ENCODE results near the gene KRTAP10-12. TPM values are rescaled to one million over a fixed set of nuclear protein-coding genes. Genes with fewer than 3 reads are reported as not detected.

The KRTAP10-12 gene
- total RNA-seq, 1 donor from 2014 or later, result not detected

DNA sequence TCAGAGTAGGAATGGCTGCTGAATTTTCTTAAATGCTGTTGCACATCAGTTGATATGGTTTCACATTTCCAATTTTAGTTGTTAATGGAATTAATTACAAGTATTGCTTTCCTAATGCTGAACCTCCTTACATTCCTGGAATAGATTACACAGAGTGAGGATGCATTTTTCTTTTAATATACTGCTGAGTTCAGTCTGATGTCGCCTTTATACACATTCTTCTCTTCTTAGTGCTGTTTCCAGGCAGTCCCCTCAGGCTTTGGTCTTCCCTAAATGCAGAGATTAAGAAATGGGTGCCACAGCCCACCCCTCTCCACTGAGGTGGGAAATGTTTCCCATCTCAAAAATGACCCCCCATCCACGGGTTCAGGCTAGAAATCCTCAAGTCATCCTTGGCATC, 21.1 kb downstream of the KRTAP10-12 start:
- no peak overlapping the region for H3K4me3 ChIP-seq
- Mint-ChIP-seq H3K9me3 (peaks cover 2% of the 10 kb centered on the region), H3K27me3 (ENCODE audit: insufficient read depth, low read depth) (peaks cover 31% of the 10 kb centered on the region), H3K27ac (no peak overlapping the region), H3K36me3 (no peaks in the 10 kb centered on the region), H3K4me1 (peaks cover 17% of the 10 kb centered on the region), H3K4me3 (no peak overlapping the region)
- TF ChIP-seq, protein P1, sequence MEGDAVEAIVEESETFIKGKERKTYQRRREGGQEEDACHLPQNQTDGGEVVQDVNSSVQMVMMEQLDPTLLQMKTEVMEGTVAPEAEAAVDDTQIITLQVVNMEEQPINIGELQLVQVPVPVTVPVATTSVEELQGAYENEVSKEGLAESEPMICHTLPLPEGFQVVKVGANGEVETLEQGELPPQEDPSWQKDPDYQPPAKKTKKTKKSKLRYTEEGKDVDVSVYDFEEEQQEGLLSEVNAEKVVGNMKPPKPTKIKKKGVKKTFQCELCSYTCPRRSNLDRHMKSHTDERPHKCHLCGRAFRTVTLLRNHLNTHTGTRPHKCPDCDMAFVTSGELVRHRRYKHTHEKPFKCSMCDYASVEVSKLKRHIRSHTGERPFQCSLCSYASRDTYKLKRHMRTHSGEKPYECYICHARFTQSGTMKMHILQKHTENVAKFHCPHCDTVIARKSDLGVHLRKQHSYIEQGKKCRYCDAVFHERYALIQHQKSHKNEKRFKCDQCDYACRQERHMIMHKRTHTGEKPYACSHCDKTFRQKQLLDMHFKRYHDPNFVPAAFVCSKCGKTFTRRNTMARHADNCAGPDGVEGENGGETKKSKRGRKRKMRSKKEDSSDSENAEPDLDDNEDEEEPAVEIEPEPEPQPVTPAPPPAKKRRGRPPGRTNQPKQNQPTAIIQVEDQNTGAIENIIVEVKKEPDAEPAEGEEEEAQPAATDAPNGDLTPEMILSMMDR (IDR thresholded peaks at IDR 0.05), result no peak
- TF ChIP-seq EZH2 (IDR thresholded peaks at IDR 0.05), result no peak
- TF ChIP-seq EZH2phosphoT487 (IDR thresholded peaks at IDR 0.05), result no peak
- peaks cover 20% of the 10 kb centered on the region for H3K4me1 ChIP-seq
- no peaks in the 10 kb centered on the region for H3K36me3 ChIP-seq
- no peak overlapping the region for H2AFZ ChIP-seq (replicated peaks)
- no peak overlapping the region for H3K4me2 ChIP-seq
- H3K27me3 ChIP-seq, result peaks cover 27% of the 10 kb centered on the region
- peaks cover 12% of the 10 kb centered on the region for H3F3A ChIP-seq (ENCODE audit: low read depth)
- H3K9ac ChIP-seq, result no peak overlapping the region
- H4K20me1 ChIP-seq (ENCODE audit: low read depth), result no peaks in the 10 kb centered on the region
- no peak for DNase-seq (ENCODE audit: low spot score)
- no peaks in the 10 kb centered on the region for H3K79me2 ChIP-seq (ENCODE audit: low read depth)
- H3K9me3 ChIP-seq (ENCODE audit: low read depth), result no peaks in the 10 kb centered on the region
- no peak overlapping the region for H3K27ac ChIP-seq

DNA sequence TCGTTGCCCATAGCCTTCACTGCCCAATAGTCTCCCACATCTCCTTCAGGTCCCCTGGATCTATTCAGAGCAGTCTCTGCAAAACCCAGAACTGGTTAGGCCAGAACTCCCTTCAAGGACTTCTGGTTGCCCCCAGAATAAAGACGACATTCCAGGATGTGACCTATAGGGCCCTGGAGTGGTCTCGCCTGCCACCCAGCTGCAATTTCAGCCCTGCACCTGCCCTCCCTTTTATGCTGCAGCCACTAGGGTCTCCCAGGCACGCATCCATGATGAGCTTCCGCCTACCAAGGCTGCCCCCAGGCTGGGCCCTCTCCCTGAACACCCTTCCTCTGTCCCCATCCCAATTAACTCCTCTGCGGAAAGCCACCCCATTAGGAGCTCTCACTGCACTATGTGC, 21.6 kb downstream of the KRTAP10-12 start:
- Mint-ChIP-seq H3K27me3 (ENCODE audit: insufficient read depth, low read depth) (peaks cover 29% of the 10 kb centered on the region), H3K4me1 (peaks cover 19% of the 10 kb centered on the region), H3K9me3 (peaks cover 2% of the 10 kb centered on the region), H3K27ac (no peak overlapping the region), H3K4me3 (no peak overlapping the region), H3K36me3 (no peaks in the 10 kb centered on the region)
- Histone ChIP-seq H3K27me3 (peaks cover 27% of the 10 kb centered on the region), H3F3A (ENCODE audit: low read depth) (peaks cover 17% of the 10 kb centered on the region), H2AFZ (replicated peaks) (no peak overlapping the region), H3K79me2 (ENCODE audit: low read depth) (no peaks in the 10 kb centered on the region), H3K9me3 (ENCODE audit: low read depth) (no peaks in the 10 kb centered on the region), H4K20me1 (ENCODE audit: low read depth) (no peaks in the 10 kb centered on the region), H3K4me2 (no peak overlapping the region), H3K9ac (no peak overlapping the region), H3K4me3 (no peak overlapping the region), H3K27ac (no peak overlapping the region), H3K4me1 (peaks cover 22% of the 10 kb centered on the region), H3K36me3 (no peaks in the 10 kb centered on the region)
- TF ChIP-seq, protein P1 (IDR thresholded peaks at IDR 0.05), result peak; percentile 44
- TF ChIP-seq EZH2 (IDR thresholded peaks at IDR 0.05) (no peak), EZH2phosphoT487 (IDR thresholded peaks at IDR 0.05) (no peak)
- peak; percentile 52 for DNase-seq (ENCODE audit: low spot score)

DNA sequence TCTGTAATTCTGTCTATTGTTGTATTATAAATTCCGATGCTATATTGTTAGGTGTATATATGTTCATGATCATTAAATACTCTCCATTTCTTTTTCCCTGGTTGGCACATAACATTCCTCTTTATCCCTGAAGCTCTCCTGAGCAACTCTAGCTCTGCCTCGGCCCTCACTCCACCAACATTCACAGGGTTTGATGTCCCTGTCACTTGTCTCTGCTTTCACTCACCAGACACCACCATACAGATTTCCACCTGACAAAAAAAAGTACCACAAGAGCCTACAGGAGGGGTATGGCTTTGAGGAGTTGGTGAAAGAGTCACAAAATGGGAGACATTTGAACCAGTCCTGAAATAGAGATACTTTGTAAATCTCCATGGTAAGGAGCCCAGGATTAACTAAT, 23.2 kb downstream of the KRTAP10-12 start:
- H3K27me3 Mint-ChIP-seq (ENCODE audit: insufficient read depth, low read depth), result peaks cover 20% of the 10 kb centered on the region
- H3K27ac Mint-ChIP-seq, result no peak overlapping the region
- Histone ChIP-seq H3K4me1 (peaks cover 13% of the 10 kb centered on the region), H3K4me2 (no peak overlapping the region), H3K9me3 (ENCODE audit: low read depth) (no peaks in the 10 kb centered on the region), H3K79me2 (ENCODE audit: low read depth) (no peaks in the 10 kb centered on the region), H3K36me3 (no peaks in the 10 kb centered on the region), H4K20me1 (ENCODE audit: low read depth) (no peaks in the 10 kb centered on the region), H3K27me3 (peaks cover 22% of the 10 kb centered on the region), H3K4me3 (no peak overlapping the region), H3K9ac (no peak overlapping the region), H3K27ac (no peak overlapping the region), H3F3A (ENCODE audit: low read depth) (peaks cover 10% of the 10 kb centered on the region), H2AFZ (replicated peaks) (no peak overlapping the region)
- H3K9me3 Mint-ChIP-seq, result peaks cover 5% of the 10 kb centered on the region
- H3K36me3 Mint-ChIP-seq, result peaks cover 1% of the 10 kb centered on the region
- peaks cover 17% of the 10 kb centered on the region for H3K4me1 Mint-ChIP-seq
- H3K4me3 Mint-ChIP-seq, result no peak overlapping the region
- DNase-seq (ENCODE audit: low spot score), result no peak
- TF ChIP-seq, protein P1 (IDR thresholded peaks at IDR 0.05), result no peak
- no peak for TF ChIP-seq EZH2phosphoT487 (IDR thresholded peaks at IDR 0.05)
- TF ChIP-seq EZH2 (IDR thresholded peaks at IDR 0.05), result no peak

All from neural progenitor cell (in vitro differentiated cells).